NAMALWA (cell line): Measurements from ENCODE around the gene NTN1.

Source experiments
- DNase-seq: peaks from one replicate; pipeline ENCODE4 v3.0.0-alpha.2; 2015; ENCODE audit warnings: low spot score

The NTN1 gene

DNA sequence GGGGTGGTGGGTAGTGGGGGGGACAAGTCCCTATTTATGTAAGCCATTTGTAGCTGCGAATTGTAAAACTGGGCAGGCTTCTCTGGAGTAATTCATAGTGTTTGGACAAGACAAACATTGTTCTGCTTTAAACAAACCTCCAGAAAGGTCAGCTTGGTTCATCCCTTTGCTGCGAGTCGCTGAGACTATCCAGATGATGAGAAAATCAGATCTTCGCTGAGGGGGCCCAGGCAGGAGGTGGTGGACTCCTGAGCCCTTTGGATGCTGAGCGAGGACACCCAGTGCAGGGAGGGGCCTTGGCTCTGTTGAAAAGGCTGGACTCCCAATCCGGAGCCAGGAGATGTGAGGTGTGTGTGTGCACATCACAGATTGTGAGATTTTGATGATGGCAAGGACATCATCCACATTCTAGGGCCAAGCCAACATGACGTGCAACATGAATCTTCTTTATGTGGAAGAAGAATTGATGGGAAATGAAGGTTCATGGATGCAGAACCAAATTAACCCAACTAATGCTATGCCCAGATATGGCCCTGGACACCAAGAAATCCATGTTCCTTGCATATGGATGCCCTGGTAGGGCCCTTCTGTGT is 15.0 kb upstream of the NTN1 start:
- no peak for DNase-seq

DNA sequence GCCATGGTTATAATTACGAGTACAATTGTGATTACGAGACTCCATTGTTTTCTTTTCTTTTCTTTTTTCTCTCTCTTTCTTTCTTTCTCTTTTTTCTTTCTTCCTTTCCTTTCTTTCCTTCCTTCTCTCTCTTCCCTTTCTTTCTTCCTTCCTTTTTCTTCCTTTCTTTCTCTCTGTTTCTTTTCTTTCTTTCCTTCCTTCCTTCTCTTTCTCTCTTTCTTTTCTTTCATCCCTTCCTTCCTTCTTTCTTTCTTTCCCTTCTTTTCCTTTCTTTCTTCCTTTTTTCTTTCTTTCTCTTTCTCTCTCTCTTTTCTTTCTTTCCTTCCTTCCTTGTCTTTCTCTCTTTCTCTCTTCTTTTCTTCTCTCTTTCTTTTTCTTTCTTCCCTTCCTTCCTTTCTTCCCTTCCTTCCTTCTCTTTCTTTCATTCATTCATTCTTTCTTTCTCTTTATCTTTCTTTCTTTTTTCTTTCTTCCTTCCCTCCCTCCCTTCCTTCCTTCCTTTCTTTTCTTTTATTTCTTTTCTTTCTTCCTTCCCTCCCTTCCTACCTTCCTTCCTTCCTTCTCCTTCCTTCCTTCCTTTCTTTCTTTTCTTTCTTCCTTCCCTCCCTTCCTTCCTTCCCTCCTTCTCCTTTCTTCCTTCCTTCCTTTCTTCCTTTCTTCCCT is 14.1 kb upstream of the NTN1 start:
- DNase-seq = no peak

DNA sequence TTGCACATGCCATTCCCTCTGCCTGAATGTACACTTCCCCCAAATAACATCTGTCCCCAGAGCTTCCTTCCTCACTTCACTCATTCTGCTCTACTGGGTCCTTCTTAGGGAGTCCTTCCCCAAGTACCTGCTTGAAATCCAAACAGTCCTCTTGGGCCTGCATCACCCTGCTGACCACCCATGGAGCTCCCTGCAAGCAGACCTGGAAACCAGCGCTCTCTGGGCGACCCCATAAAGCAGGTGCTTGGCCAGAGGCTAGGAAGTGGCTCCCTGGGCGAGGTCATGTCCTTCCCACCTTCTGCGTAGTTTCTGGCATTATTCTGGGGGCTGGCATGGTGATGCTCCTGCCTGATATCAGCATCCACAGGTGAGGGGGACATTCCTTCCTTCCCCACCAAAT is 12.2 kb upstream of the NTN1 start:
- no peak for DNase-seq

DNA sequence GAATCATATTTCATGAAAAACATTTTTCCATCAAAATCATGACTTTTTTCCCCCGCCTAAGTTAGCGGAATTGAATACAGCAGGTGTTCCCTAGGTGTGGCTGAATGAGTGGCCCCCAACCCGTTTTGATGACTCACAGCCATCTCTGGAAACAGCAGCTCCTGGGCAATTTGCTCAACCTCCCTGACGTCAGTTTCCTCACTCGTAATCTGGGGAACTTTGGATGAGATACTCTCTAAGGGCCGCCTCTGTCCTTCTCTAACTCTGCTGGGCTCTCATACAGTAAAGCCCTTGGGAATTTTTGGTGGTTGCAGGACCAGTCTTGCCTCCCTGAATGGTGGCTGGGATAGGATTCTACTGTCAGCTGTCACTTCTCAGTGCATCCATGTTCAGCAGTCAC is 11.6 kb upstream of the NTN1 start:
- no peak for DNase-seq

DNA sequence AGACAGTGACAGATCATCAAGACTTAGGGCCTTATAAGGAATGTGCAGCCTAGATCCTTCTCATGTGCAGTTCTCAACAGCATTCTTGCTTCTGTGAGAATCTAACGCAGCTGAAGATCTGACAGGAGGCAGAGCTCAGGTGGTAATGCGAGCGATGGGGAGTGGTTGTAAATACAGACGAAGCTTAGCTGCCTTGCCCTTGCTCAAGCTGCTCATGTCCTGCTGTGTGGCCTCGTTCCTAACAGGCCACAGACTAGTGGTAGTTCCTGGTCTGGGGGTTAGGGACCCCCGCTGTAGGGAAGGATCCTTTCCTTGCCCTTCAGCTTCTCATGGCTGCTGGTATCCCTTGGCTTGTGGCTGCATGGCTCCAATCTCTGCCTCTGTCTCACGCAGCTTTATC is 10.3 kb upstream of the NTN1 start:
- DNase-seq = no peak

DNA sequence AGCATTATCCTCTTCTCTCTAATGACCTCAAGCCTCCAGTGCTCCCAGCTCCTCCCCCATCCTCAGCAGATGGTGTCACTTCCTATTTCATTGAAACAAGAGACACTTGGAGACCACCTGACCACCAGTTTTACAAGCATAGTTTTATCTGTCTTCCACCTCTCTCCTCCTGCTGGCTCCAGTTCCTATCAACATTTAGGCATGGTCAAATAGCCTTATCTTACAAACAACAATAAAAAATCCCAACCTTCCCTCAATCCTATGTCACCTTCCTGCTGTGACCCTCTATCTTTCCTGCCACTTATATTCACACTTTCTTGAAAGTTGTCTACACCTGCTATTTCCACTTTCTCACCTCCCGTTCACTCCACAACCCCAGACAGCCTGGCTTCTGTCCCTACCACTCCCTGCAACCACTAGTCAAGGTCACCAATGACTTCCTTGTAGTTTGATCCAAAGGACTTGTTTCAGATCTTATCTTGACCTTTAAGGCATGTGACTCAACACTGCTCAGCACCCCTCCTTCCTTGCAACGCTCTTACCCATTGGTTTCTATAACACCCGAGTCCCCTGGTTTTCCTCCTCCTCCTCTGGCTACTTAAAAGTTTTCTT is 4.3 kb upstream of the NTN1 start:
- no peak for DNase-seq

DNA sequence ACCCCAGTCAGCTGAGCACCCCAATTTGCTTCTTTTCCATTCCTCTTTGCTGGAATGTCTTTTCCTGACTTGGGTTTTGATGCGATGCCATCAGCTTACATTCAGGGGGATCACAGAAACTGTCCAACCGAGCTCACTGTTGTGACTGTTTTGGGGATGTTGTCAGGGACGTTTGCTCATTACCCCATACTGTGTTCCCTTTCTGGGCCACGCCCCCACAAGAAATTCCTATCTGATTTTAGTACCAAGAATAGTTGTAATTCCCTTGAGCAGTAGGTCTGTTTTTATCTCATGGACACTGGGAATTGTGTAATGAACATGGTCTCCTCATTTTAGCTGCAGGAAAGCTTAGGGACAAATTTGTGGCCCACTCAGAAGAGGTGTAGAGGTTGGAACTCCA is 2.6 kb upstream of the NTN1 start:
- DNase-seq = no peak

DNA sequence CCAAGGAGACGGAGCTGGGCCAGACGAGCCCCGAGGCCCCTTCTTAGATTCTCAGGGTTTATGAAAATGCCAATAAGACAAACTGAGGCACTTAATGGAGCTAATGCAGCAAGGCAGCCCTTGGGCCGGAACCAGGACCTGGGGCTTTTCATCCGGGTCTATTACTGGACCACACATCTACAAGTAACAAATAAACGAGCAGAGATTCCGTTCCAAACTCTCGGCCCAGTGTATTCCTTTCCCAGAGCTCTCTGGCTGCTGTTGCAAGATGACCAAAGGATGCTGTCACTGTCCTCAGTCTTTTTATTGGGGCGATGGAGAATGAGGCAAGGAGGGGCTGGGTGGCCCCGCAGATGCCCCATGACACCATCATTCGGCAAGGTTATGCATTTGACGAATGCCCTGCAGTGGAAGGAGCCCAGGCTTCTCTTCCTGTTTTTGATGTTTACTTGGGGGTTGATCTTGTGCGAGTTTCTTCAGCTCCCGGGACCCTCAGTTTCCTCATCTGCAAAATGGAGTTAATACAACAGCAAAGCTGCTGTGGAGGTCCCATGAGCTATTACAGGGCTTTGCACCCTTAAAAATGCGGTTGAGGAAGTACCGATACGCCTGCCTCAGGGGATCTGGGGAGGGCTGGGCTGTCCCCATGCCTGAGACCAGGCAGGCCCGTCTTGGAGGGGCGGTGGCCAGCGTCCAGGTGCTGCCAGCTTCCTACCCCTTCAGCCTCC is 1.1 kb upstream of the NTN1 start:
- DNase-seq = no peak

DNA sequence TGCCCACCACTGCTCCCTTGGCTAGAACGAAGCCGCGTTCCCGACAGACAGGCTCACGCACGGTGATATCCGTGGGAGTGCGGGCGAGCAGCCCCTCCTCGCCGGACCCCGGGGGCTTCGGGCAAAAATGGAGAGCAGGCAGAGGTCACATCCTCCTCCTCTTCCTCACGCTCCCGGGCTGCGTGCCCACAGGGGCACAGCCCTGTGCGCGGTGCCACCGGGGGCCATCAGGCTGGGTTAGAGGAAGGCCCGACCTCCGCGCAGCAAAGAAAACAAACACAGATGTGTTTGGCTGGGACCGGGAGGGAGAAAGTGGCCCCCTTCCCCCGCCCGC is 519 bp upstream of the NTN1 start:
- no peak for DNase-seq

DNA sequence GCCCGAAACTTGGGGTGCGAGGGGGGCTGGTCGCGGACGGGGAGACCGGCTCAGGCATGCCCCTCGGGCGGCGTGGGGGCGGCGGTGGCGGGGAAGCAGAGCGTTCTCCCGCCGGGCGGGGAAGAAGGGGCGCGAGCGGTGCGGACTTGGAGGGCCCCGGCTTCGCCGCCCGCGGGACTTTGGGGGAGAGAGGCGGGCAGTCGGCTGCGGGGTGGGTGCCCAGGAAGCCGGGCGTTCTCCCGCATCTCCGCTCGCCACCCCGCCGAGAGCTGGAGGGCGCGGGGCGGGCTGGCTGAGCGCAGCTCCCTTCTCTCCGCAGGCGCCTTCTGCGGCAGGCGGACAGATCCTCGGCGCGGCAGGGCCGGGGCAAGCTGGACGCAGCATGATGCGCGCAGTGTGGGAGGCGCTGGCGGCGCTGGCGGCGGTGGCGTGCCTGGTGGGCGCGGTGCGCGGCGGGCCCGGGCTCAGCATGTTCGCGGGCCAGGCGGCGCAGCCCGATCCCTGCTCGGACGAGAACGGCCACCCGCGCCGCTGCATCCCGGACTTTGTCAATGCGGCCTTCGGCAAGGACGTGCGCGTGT is 772 bp downstream of the NTN1 start:
- no peak for DNase-seq

DNA sequence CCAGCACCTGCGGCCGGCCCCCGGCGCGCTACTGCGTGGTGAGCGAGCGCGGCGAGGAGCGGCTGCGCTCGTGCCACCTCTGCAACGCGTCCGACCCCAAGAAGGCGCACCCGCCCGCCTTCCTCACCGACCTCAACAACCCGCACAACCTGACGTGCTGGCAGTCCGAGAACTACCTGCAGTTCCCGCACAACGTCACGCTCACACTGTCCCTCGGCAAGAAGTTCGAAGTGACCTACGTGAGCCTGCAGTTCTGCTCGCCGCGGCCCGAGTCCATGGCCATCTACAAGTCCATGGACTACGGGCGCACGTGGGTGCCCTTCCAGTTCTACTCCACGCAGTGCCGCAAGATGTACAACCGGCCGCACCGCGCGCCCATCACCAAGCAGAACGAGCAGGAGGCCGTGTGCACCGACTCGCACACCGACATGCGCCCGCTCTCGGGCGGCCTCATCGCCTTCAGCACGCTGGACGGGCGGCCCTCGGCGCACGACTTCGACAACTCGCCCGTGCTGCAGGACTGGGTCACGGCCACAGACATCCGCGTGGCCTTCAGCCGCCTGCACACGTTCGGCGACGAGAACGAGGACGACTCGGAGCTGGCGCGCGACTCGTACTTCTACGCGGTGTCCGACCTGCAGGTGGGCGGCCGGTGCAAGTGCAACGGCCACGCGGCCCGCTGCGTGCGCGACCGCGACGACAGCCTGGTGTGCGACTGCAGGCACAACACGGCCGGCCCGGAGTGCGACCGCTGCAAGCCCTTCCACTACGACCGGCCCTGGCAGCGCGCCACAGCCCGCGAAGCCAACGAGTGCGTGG is 1.5 kb downstream of the NTN1 start:
- no peak for DNase-seq

DNA sequence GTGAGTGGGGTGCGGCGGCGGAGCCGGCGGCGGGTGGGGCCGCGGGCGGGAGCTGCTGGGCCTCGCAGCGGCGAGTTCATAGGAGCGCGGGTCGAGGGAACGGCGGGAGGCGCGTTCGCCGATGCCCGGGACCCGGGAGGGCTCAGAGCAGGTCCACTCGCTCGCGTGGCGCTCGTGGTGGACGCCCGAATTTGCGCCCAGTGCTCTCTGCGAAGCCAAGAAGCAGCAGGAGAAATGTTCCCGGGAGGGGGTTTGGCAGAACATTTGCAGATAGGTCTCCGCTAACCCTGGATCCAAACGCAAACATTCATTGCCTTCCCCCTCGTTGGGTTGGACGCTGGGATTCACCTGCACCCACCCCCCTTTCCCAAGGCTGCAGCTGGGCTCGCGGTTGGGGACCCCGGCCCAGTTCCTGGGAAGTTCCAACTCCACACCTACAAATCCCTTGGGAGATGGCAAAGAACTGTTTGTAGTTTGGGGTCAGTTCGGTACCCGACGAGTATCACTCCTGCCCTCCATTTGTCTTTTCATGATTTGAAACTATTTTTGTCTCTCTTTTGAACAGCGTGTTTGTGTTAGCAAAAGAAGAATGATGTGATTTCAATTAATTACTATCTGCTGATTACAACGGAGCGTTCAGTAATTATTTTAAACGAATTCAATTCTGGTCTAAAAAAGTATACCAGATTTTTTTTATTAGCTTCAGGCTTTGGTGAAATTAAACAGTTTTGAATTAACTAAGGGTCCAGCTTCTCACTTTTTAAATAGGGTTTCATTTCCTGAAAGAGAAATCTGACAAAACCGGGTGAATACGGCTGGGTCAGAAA is 2.3 kb downstream of the NTN1 start:
- DNase-seq = no peak

DNA sequence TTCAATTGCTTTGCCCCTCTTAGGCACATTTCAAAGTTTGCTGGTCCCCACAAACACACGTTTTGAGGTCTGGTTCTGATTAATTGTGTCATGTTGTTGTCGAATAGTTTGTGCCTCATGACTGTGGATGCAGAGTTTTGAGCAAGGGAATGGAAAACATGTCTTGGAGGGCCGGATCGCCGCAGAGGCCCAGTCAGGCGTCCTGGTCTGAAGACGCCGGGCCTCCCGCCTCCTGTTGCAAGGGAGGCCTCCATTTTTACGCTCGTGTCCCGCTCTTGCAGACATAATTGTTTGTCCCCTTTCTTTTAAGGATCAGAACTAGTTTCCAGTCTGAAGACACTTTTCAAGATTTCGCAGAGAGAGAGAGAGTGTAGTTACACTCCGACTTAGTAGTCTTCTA is 3.2 kb downstream of the NTN1 start:
- DNase-seq = no peak

DNA sequence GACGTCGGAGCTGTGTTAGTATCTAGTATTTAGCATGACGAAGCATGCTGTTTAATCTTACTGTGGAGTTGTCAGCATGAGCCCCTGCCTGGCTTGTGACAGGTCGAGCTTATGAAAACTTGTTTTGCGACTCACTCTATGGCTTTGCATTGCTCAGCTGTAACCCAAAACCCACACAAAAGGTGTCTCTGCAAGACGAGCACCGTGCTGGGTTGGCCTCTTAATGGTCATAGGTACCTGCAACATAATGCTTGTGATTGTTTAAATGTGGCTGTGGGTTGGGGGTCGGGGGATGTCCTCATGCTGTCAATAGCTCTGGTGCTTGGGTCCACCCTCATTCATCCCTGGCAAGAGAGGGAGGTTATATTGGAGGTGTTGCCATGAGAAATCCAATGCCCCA is 5.4 kb downstream of the NTN1 start:
- DNase-seq = no peak

DNA sequence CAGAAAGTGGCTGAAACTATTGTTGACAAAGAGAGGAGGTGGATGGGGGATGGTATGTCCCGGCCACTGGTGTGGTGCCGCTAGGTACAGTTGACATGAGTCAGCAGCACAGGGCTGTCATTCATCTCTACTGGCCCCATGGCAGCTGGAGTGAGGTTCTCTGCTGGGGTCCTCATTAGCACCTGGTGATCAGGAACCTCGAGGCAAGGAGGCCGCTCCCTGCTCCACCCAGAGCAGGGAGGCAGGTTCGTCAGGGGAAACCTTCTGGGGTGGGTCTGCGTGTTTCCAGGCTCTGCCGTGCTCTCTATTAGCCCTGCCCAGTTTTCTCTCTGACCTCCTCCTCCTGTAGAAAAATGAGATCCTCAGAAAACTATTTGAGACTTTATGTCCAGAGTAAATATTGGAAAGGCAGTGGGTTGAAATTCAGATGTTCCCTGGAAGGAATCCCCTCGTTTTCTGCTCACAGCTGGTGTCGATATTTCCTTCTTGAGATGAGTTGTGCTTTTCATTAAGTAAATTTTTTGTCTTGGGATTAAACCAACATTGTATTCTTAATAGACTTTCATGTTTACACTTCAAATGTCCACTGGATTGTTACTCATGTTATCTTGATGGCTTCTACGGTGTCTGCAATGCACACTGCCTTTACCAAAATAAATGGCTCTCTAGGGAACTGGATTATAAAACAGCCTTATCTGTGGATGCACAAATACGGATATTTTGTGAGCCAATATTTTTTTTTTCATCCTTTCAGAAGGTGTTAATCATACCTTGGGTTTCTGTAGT is 7.1 kb downstream of the NTN1 start:
- no peak for DNase-seq

DNA sequence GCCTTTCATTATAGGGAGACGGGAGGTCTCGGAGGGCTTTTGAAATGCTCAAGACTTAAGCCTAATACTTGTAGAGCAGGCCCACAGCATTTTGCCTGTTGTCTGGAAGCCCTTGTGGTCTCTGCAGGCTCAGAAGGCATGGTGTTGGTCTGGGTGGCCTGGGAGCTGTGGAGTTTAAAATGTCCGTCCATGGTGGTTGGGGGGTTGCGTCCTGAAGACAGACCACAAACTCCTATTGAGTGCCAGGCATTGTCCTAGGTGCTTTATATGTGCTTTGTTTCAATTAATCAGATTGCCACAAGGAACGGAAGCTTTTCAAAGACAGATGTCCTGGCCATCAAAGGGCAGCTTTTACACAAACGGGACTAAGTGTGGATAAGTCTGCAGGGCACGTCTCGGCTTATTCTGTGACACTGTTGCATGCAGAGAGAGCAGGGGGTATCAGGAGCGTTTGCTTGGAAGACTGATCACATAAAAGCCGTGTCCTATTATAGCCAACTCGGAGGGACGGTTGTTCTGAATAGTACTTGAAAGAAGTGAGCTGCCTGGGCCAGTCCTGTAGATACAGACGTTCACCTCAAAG is 7.8 kb downstream of the NTN1 start:
- no peak for DNase-seq

DNA sequence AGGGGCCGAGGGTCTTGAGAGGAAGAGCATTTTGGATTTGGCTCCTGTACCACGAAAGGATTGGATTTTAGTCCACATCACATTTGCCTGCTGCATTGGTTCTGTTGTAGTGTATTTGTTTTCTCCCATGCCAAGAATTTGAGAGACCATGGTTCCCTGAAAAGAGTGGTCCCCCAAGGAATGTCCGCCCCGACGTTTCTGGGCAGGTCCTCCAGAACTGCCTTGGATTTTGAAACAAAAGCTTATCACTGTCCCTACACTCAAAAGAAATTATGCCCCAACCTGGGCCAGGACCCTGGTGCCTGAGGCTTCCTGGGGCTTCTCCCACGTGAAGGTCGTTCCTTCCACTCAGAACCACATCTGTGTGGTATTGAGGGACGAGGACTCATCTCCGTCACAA is 10.8 kb downstream of the NTN1 start:
- DNase-seq = no peak

DNA sequence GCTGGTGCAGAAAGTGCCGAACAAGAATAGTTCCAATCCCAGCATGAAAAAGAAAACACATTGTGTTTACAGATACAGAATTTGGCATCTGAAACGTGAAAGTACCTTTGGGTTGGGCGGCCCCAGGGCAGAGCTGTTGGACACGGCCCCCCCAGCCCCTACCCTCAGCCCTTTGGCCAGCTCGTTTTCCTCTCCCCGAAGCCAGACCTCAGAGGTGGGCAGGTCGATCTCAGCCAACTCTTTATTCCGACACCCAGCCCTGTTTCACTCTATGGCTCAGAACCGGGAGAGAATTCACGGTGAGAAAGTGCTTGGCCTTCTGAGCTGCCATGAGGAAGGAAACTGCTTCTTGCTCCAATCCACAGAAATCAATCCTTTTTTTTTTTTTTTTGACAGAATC is 11.3 kb downstream of the NTN1 start:
- DNase-seq = no peak

DNA sequence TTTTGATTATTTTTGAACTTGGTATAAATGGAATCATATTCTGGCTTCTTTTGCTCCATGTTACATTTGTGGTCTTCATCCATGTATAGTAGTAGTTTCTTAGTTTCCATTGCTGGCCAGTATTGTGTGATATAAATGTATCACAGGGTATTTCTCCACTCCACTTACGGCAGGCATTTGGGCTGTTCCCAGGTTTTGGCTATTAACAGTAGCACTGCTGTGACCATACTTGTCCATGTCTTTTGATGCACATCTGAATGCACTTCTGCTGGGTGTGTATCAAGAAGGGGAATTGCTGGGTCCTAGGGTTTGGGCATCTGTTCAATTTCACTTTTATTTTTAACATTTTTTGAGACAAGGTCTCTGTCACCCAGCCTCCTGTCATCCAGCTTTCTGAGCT is 13.9 kb downstream of the NTN1 start:
- no peak for DNase-seq

DNA sequence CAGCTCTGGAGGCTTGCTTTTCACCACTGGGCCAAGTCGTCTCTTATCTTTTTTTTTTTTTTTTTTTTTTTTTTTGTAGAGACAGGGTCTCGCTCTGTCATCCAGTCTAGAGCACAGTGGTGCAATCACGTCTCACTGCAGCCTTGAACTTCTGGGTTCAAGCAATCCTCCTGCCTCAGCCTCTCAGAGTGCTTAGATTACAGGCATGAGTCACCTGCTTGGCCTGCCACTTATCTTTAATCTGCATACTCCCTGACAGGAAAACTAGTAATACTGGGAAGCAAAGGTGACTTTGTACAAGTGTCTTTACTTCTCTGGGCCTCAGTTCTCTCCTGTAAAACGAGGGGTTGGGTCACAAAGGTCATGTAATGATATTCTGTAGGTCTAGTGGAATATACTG is 15.0 kb downstream of the NTN1 start:
- DNase-seq = no peak
